Astrocyte of the spinal cord (primary cell): ENCODE results near the gene UBR2.

Source experiments
- DNase-seq: peaks from one replicate; pipeline ENCODE4 v3.0.0; 2011; ENCODE audit warnings: low read depth, low spot score
- H3K4me3 ChIP-seq: 2 replicates; pipeline ENCODE4 v1.5.1; 2011; ENCODE audit warnings: low read depth, mild to moderate bottlenecking, low read length, moderate library complexity
- CTCF ChIP-seq: IDR thresholded peaks from 2 replicates; pipeline ENCODE4 v1.5.1; 2012; ENCODE audit warnings: low read depth, mild to moderate bottlenecking, low read length, inconsistent platforms
- in situ Hi-C: cut with HindIII; loops from 2 replicates; pipeline ENCODE4 v1.10.0; 2017; ENCODE audit warnings: low sequenced_read_pairs

Gene UBR2

DNA sequence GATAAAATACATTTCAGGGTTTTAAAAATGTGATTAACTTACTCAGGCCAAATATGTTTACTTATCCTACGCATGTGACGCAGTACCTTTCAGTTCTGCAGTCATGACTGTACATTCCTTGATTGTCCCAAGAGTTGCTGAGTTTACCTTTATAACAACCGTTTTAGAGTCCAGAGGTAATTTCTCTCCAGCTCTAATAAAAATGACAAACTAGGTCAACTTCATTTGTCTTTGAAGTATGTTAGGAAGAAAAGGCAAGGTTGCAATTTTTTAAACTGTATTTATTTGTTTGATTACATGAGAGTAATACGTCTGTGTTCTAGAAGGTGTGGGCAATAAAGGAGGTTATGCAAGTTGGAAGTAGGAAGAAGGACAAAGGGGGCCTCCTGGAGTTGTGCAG is 38.6 kb upstream of the UBR2 start:
- no peak for TF ChIP-seq CTCF
- H3K4me3 ChIP-seq = no peak overlapping the region
- in situ Hi-C loops = no loop called here
- DNase-seq = no peak

DNA sequence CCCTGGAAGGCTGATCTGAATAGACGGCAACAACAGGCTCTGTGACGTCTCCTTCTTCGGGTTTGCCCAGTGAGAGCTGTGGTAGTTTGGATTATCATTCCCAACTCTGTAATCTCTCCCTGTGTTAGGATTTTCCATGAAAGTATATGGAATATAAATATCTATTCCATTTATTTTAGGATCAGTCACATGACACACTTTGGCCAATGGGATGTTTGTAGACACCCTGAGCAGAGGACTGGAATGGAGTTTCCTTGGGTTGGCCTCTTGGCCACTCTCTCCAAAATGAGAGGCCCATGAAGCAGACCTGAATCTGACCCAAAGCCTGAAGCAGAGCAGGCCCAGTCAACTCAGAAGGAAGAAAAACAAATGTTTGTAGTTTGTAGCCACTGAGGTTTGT is 37.2 kb upstream of the UBR2 start:
- no peak overlapping the region for H3K4me3 ChIP-seq
- DNase-seq = no peak
- in situ Hi-C loops = no loop called here
- TF ChIP-seq CTCF = no peak

DNA sequence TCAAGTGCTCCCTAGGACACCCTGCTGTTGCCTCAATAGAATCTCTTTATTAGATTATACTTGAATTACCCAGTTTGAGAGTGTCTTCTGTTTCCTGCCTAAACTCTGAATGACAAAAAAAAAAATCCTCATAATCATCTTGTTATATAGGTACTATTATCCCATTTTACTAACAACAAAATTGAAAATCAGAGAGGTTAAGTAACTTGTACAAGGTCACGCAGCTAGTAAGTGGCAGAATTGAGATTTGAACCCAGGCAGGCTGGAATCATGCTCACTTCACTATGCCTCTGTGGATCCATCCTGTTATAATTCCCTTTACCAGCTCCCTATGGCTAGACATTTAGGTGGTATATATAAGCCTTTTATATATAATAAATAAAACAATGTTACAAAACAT is 36.6 kb upstream of the UBR2 start:
- TF ChIP-seq CTCF = no peak
- in situ Hi-C loops = no loop called here
- DNase-seq = no peak
- no peak overlapping the region for H3K4me3 ChIP-seq

- in situ Hi-C loops = no loop called here
- TF ChIP-seq CTCF = no peak
- no peak overlapping the region for H3K4me3 ChIP-seq
- no peak for DNase-seq
Observed at GRCh38 chr6:42530296-42530695, 33.5 kb upstream of the UBR2 start.

GRCh38 chr6:42530751-42531150 is 33.1 kb upstream of the UBR2 start:
- DNase-seq = no peak
- no peak overlapping the region for H3K4me3 ChIP-seq
- TF ChIP-seq CTCF = no peak
- in situ Hi-C loops = no loop called here

DNA sequence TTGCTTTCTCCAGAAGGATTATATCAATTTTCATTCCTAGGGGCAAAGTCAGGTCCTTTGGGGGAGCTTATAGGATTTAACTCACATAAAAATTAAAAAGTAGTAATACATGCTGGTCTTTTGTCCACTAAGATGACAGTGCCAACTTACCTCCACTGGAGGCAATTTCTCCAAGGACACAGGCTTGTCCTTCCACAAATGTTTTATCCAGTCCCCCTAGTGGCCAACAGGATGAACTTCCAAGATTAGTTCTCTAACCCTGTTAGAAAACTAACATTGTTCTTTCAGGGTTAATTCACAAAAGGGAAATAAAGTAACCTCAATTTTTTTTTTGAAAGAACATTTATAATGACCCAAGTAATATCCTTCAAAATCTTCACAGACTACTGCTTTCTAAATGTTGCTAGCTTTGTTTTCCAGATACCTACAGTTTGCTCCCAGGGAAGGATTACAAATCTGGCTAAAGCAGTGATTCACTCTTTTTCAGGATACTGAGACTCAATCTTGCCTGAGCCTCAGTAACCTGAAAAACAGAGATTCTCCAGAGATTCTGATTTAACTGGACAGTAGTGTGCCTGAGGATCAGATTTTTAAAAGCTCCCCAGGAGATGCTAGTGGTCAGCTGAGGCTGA is 31.7 kb upstream of the UBR2 start:
- in situ Hi-C loops = no loop called here
- H3K4me3 ChIP-seq = no peak overlapping the region
- peak; percentile 81 for TF ChIP-seq CTCF
- DNase-seq = peak; percentile 66

- TF ChIP-seq CTCF = no peak
- no peak overlapping the region for H3K4me3 ChIP-seq
- in situ Hi-C loops = no loop called here
- DNase-seq = no peak
Observed at GRCh38 chr6:42533794-42534193, 30.0 kb upstream of the UBR2 start.
